Progenitor cell of endocrine pancreas (in vitro differentiated cells): ENCODE data around the gene BCL2L1. TPM values are rescaled to one million over a fixed set of nuclear protein-coding genes. Genes with fewer than 3 reads are reported as not detected.

Experiments used
- DNase-seq: peaks from one replicate; pipeline ENCODE4 v3.0.0; 2021; ENCODE audit warnings: low spot score; ENCODE audit not compliant: unreplicated experiment
- H3K27ac Mint-ChIP-seq: 2 replicates; pipeline ENCODE4 v1.8.0; 2021; ENCODE audit warnings: mild to moderate bottlenecking, moderate library complexity, mixed read lengths
- H3K27me3 Mint-ChIP-seq: 2 replicates; pipeline ENCODE4 v1.8.0; 2021; ENCODE audit warnings: mixed read lengths
- H3K36me3 Mint-ChIP-seq: 2 replicates; pipeline ENCODE4 v1.8.0; 2022; ENCODE audit warnings: mixed read lengths; ENCODE audit not compliant: insufficient read depth
- H3K4me1 Mint-ChIP-seq: 2 replicates; pipeline ENCODE4 v1.8.0; 2021; ENCODE audit warnings: low read depth, mixed read lengths
- H3K4me3 Mint-ChIP-seq: 2 replicates; pipeline ENCODE4 v1.8.0; 2021; ENCODE audit warnings: low read depth, mild to moderate bottlenecking, moderate library complexity, mixed read lengths
- H3K9me3 Mint-ChIP-seq: 2 replicates; pipeline ENCODE4 v1.8.0; 2021; ENCODE audit warnings: low read depth, mixed read lengths
- long read RNA-seq: library from polyadenylated mRNA; unstranded; transcript quantifications from one replicate; pipeline ENCODE4 v2.0.0, GENCODE V29; 2020
- total RNA-seq: library from RNA; stranded (reverse); gene quantifications from 2 replicates; pipeline ENCODE4 v1.2.1, GENCODE V29; 2021
- TF ChIP-seq, protein P1 (sequence below): fragments of 200-600 bp; sonication (generic); IDR thresholded peaks from one replicate; pipeline ENCODE4 v1.5.0; 2021; ENCODE audit warnings: antibody characterized with exemption, mild to moderate bottlenecking; ENCODE audit not compliant: unreplicated experiment

BCL2L1 gene
- total RNA-seq: 130 and 136 TPM in 2 replicates
- long read RNA-seq, partial matches to known transcripts: 0 of 7 reads
- long read RNA-seq, other reads (novel, unspliced or antisense): 5 of 7 reads

- TF ChIP-seq, protein P1, sequence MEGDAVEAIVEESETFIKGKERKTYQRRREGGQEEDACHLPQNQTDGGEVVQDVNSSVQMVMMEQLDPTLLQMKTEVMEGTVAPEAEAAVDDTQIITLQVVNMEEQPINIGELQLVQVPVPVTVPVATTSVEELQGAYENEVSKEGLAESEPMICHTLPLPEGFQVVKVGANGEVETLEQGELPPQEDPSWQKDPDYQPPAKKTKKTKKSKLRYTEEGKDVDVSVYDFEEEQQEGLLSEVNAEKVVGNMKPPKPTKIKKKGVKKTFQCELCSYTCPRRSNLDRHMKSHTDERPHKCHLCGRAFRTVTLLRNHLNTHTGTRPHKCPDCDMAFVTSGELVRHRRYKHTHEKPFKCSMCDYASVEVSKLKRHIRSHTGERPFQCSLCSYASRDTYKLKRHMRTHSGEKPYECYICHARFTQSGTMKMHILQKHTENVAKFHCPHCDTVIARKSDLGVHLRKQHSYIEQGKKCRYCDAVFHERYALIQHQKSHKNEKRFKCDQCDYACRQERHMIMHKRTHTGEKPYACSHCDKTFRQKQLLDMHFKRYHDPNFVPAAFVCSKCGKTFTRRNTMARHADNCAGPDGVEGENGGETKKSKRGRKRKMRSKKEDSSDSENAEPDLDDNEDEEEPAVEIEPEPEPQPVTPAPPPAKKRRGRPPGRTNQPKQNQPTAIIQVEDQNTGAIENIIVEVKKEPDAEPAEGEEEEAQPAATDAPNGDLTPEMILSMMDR: peak; percentile 84
- H3K36me3 Mint-ChIP-seq: peaks cover 13% of the 10 kb centered on the region
- no peaks in the 10 kb centered on the region for H3K9me3 Mint-ChIP-seq
- peak within 1 kb of the TSS; percentile 97 for H3K27ac Mint-ChIP-seq
- H3K4me1 Mint-ChIP-seq: peaks cover 46% of the 10 kb centered on the region
- no peaks in the 10 kb centered on the region for H3K27me3 Mint-ChIP-seq
- DNase-seq: peak; percentile 84
- H3K4me3 Mint-ChIP-seq: peak within 1 kb of the TSS; percentile 82
Observed at GRCh38 chr20:31722257-31723068, at the start of gene BCL2L1. Gene BCL2L1, minus strand, starts transcription at chr20:31722868. Its CDS starts 650 bp downstream, at chr20:31722218.

DNA sequence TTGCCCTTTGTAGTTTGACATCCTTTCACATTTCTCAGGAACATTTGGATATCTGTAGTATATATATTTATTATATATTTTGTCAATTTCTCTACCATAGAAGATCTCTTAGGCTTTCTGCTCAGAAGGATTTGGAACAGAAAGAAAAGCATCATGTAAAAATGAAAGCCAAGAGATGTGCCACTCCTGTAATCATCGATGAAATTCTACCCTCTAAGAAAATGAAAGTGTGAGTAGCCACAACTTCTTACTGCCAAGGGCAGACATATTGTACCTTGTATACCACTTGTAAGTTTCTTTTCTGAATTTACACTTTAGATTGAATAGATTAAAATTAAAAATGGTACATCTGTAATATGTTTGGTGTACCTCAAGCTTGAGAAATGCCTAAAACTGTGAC lies 47.6 kb upstream of the BCL2L1 start:
- H3K4me3 Mint-ChIP-seq: no peak overlapping the region
- peaks cover 32% of the 10 kb centered on the region for H3K36me3 Mint-ChIP-seq
- no peaks in the 10 kb centered on the region for H3K4me1 Mint-ChIP-seq
- no peaks in the 10 kb centered on the region for H3K27me3 Mint-ChIP-seq
- no peaks in the 10 kb centered on the region for H3K9me3 Mint-ChIP-seq
- TF ChIP-seq, protein P1: no peak
- no peak overlapping the region for H3K27ac Mint-ChIP-seq
- no peak for DNase-seq

DNA sequence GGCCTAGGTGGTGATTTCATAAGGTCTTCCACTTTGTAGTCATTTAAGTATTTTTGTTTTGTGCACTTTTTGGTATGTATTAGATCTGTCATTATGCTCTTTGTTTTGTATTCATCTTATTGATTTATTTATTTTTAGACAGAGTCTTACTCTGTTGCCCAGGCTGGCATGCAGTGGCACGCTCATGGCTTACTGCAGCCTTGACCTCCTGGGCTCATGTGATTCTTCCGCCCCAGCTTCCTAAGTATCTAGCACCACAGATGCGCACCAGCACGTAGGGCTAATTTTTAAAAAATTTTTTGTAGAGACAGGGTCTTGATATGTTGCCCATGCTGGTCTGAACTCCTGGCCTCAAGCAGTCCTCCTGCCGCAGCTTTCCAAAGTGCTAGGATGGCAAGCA lies 47.0 kb upstream of the BCL2L1 start:
- DNase-seq: no peak
- no peaks in the 10 kb centered on the region for H3K4me1 Mint-ChIP-seq
- H3K27ac Mint-ChIP-seq: no peak overlapping the region
- no peak overlapping the region for H3K4me3 Mint-ChIP-seq
- TF ChIP-seq, protein P1: no peak
- H3K27me3 Mint-ChIP-seq: no peaks in the 10 kb centered on the region
- peaks cover 32% of the 10 kb centered on the region for H3K36me3 Mint-ChIP-seq
- no peaks in the 10 kb centered on the region for H3K9me3 Mint-ChIP-seq

DNA sequence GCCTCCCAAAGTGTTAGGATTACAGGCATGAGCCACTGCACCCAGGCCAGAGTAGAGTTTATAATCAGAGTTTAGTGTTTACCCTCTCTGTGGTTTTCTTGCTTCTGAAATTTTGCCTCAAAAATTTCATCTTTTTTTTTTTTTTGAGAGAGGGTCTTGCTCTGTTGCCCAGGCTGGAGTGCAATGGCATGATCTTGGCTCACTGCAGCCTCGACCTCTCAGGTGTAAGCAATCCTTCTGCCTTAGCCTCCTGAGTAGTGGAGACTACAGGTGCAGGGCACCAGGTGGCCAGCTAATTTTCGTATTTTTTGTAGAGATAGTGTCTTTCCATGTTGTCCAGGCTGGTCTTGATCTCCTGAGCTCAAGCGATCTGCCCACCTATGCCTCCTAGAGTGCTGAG lies 45.1 kb upstream of the BCL2L1 start:
- H3K36me3 Mint-ChIP-seq: peaks cover 29% of the 10 kb centered on the region
- DNase-seq: no peak
- no peaks in the 10 kb centered on the region for H3K4me1 Mint-ChIP-seq
- no peak overlapping the region for H3K4me3 Mint-ChIP-seq
- TF ChIP-seq, protein P1: no peak
- no peaks in the 10 kb centered on the region for H3K9me3 Mint-ChIP-seq
- no peak overlapping the region for H3K27ac Mint-ChIP-seq
- H3K27me3 Mint-ChIP-seq: no peaks in the 10 kb centered on the region

GRCh38 chr20:31764641-31765305 lies 42.1 kb upstream of the BCL2L1 start:
- Mint-ChIP-seq H3K4me1 (peaks cover 7% of the 10 kb centered on the region), H3K27me3 (no peaks in the 10 kb centered on the region), H3K4me3 (no peak overlapping the region), H3K36me3 (peaks cover 27% of the 10 kb centered on the region), H3K9me3 (no peaks in the 10 kb centered on the region), H3K27ac (no peak overlapping the region)
- TF ChIP-seq, protein P1: no peak
- DNase-seq: no peak
